ENCODE data around the gene PLXNA4. TPM values are rescaled to one million over a fixed set of nuclear protein-coding genes. Genes with fewer than 3 reads are reported as not detected.

PLXNA4 gene
- total and polyA plus RNA-seq, 3 donors from 2014 or later = 3.4 to 5.5 (median 3.8) TPM

- no peak for TF ChIP-seq CTCF (IDR thresholded peaks at IDR 0.05)
- no peak for TF ChIP-seq POLR2A (IDR thresholded peaks at IDR 0.05)
- H3K4me3 ChIP-seq = no peak overlapping the region
- WGBS, 2 donors = 92 to 94% methylated on average over 4 of the region's 4 CpGs
- no peak overlapping the region for H3K27ac ChIP-seq
- H3K27me3 ChIP-seq = no peaks in the 10 kb centered on the region
- intact Hi-C loops (cut with DNase I; ENCODE audit: low total_unique reads) = no loop called here
- peaks cover 44% of the 10 kb centered on the region for H3K4me1 ChIP-seq
- H3K36me3 ChIP-seq (ENCODE audit: low read depth, missing control alignments) = no peaks in the 10 kb centered on the region
- no peaks in the 10 kb centered on the region for H3K9me3 ChIP-seq
- no peak for DNase-seq
These were observed 176.9 kb downstream of the PLXNA4 start for GRCh38 chr7:132399367-132399766.

- H3K36me3 ChIP-seq (ENCODE audit: low read depth, missing control alignments) = no peaks in the 10 kb centered on the region
- no peak overlapping the region for H3K4me3 ChIP-seq
- 92 to 93% methylated on average over 7 to 14 of the region's 14 CpGs for WGBS, 2 donors
- TF ChIP-seq POLR2A (IDR thresholded peaks at IDR 0.05) (no peak), CTCF (IDR thresholded peaks at IDR 0.05) (no peak)
- H3K9me3 ChIP-seq = no peaks in the 10 kb centered on the region
- intact Hi-C loops (cut with DNase I; ENCODE audit: low total_unique reads) = no loop called here
- H3K4me1 ChIP-seq = peaks cover 36% of the 10 kb centered on the region
- H3K27ac ChIP-seq = no peak overlapping the region
- no peaks in the 10 kb centered on the region for H3K27me3 ChIP-seq
- no peak for DNase-seq
These were observed 177.9 kb downstream of the PLXNA4 start for GRCh38 chr7:132398253-132398925.

DNA sequence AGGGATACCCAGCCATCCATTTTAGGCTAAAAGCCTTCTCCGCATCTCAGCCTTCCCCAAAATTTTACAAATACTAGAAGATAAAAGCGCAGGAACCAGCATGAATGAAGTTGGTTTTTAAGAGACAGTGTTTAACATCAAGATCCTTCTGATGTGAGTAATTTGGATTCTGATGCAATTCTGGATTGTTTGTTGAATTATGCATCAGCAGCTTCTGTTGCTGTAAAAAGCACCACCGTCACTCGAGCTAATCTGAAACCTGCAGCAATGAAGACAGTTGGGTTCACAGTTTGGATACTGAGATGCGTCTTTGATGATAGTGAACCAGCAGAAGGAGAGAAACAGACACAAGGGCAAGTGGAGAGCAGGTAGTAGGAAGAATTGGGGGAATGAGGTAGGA is 179.2 kb downstream of the PLXNA4 start:
- no peak for TF ChIP-seq CTCF (IDR thresholded peaks at IDR 0.05)
- no peak for TF ChIP-seq POLR2A (IDR thresholded peaks at IDR 0.05)
- WGBS, 2 donors = 96 to 97% methylated on average over 5 of the region's 5 CpGs
- intact Hi-C loops (cut with DNase I; ENCODE audit: low total_unique reads) = no loop called here
- Histone ChIP-seq H3K36me3 (ENCODE audit: low read depth, missing control alignments) (no peaks in the 10 kb centered on the region), H3K4me1 (peaks cover 22% of the 10 kb centered on the region), H3K4me3 (no peak overlapping the region), H3K27ac (no peak overlapping the region), H3K27me3 (no peaks in the 10 kb centered on the region), H3K9me3 (no peaks in the 10 kb centered on the region)
- DNase-seq = no peak

DNA sequence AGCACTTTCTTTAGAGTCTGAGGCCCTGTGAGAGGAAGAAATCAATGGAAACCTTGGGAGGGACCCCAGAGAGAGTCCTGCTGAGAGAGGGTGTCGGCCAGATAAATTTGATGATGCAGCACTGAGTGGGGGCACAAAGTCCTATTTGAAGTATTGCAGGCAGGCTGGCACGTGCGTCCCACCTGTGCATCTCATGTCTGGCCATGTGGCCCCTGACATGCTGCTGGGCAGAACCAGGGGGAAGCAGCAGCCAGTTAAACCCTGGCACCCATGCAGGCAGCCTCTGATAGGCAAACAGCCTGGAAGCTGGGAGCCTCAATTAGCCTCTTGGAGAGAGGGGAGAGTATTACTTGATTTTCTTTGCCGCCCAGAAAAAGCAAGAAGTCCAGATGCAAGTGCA is 180.9 kb downstream of the PLXNA4 start:
- Histone ChIP-seq H3K9me3 (no peaks in the 10 kb centered on the region), H3K4me1 (peaks cover 7% of the 10 kb centered on the region), H3K27me3 (no peaks in the 10 kb centered on the region), H3K27ac (no peak overlapping the region), H3K36me3 (ENCODE audit: low read depth, missing control alignments) (no peaks in the 10 kb centered on the region), H3K4me3 (no peak overlapping the region)
- intact Hi-C loops (cut with DNase I; ENCODE audit: low total_unique reads) = no loop called here
- WGBS, 2 donors = 92 to 97% methylated on average over 4 of the region's 4 CpGs
- no peak for DNase-seq
- TF ChIP-seq POLR2A (IDR thresholded peaks at IDR 0.05) (no peak), CTCF (IDR thresholded peaks at IDR 0.05) (no peak)
